PFSK-1 (cell line): ENCODE data around the gene CREB3.

Source experiments
- POLR2AphosphoS5 ChIP-seq: IDR thresholded peaks from 2 replicates; pipeline ENCODE4 v1.6.1; 2012; ENCODE audit warnings: low read depth, mild to moderate bottlenecking, control low read depth, low read length, moderate library complexity
- REST ChIP-seq, 2 experiments: IDR thresholded peaks; 2 replicates each; pipeline versions ENCODE4 v1.6.1 to v1.8.0; 2011 to 2012; ENCODE audit warnings: low read depth in 2 of 2, low read length in 2 of 2, control low read depth in 1 of 2, inconsistent platforms in 1 of 2, mild to moderate bottlenecking in 1 of 2, moderate library complexity in 1 of 2; ENCODE audit not compliant: insufficient read depth in 1 of 2

DNA sequence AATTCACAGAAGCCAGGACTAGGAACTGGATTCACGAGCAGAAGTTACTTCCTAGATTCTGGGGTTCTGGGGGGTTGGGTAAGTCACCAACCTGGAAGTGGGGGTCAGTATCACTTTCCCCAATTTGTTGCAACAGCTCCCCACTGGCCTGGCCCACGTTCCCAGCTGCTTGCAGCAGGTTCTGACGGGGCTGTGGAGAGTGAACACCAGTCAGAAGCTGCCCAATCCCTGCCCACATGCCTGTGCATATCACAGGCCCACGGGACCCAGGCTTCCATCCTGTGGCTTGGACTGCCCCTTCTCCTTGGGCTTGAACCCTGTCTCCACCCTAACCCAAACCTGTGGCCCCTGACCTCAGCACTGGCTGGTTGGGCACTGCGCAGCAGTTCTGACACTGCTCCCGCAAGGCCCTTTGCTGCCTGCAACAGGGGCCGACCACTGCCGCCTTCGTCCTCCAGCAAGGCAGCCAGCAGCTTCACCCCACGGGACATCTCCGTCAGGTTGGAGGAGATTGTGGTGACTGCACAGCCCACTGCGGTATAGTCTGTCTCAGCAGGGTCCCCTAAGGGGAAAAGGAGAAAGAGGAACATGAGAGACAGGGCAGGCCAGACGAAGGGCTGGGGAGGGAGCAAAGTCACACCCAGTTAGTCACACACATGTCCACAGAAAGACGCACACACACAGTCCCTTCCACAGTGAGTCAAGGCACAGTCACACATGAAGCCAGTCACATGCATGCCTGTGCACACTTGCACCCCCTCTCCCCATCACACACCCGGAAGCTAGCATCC is 13.6 kb upstream of the CREB3 start:
- TF ChIP-seq POLR2AphosphoS5, result no peak
- TF ChIP-seq REST (IDR thresholded peaks at IDR 0.05; ENCODE audit: insufficient read depth in 1 of 2, low read depth in 2 of 2, low read length in 2 of 2), result no peak
